ENCODE measurements around the gene SDK1.

Gene SDK1

DNA sequence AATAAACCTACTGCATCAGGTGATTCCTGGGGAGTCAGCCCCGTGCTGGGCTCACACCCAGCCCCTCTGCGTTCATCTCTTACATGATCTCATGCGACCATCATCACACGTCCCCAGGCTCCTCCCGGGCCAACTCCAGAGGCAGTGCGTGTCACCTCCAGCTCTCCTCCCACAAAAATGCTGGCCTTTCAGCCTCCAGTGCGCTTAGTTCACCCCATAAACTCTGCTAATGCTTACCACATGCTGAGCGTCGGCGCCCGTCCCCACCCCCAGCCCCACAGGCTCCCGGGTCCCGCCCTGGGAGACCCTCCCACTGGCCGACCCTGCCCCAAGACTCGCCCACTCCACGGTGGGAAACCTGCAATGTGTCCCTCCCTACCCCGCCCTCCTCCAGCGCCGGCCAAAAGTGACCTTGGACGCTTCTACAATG, 816 bp upstream of the SDK1 start:
- in situ Hi-C loops (cut with HindIII; ENCODE audit: low sequenced_read_pairs): no loop called here
- H3K4me3 ChIP-seq (ENCODE audit: low read depth, low read length): peak overlapping the region; percentile 50
- TF ChIP-seq, protein P1, sequence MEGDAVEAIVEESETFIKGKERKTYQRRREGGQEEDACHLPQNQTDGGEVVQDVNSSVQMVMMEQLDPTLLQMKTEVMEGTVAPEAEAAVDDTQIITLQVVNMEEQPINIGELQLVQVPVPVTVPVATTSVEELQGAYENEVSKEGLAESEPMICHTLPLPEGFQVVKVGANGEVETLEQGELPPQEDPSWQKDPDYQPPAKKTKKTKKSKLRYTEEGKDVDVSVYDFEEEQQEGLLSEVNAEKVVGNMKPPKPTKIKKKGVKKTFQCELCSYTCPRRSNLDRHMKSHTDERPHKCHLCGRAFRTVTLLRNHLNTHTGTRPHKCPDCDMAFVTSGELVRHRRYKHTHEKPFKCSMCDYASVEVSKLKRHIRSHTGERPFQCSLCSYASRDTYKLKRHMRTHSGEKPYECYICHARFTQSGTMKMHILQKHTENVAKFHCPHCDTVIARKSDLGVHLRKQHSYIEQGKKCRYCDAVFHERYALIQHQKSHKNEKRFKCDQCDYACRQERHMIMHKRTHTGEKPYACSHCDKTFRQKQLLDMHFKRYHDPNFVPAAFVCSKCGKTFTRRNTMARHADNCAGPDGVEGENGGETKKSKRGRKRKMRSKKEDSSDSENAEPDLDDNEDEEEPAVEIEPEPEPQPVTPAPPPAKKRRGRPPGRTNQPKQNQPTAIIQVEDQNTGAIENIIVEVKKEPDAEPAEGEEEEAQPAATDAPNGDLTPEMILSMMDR (IDR thresholded peaks at IDR 0.05; ENCODE audit: low read depth, low read length, missing control alignments): no peak
- no peak for DNase-seq (ENCODE audit: low read depth)

DNA sequence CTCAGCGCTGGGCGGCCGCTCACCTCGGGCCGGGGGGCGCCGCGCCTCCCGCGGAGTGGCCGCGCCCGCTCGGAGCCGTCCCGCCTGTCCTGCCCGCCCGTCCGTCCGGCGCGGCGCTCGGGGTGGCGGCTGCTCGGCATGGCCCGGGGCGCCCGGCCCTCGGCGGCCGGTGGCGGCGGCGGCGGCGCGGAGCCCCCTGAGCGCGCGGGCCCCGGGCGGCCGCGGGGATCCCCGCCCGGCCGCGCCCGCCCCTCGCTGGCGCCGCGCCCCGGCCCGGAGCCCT, 338 bp downstream of the SDK1 start:
- in situ Hi-C loops (cut with HindIII; ENCODE audit: low sequenced_read_pairs): no loop called here
- DNase-seq (ENCODE audit: low read depth): no peak
- H3K4me3 ChIP-seq (ENCODE audit: low read depth, low read length): peak overlapping the region; percentile 28

DNA sequence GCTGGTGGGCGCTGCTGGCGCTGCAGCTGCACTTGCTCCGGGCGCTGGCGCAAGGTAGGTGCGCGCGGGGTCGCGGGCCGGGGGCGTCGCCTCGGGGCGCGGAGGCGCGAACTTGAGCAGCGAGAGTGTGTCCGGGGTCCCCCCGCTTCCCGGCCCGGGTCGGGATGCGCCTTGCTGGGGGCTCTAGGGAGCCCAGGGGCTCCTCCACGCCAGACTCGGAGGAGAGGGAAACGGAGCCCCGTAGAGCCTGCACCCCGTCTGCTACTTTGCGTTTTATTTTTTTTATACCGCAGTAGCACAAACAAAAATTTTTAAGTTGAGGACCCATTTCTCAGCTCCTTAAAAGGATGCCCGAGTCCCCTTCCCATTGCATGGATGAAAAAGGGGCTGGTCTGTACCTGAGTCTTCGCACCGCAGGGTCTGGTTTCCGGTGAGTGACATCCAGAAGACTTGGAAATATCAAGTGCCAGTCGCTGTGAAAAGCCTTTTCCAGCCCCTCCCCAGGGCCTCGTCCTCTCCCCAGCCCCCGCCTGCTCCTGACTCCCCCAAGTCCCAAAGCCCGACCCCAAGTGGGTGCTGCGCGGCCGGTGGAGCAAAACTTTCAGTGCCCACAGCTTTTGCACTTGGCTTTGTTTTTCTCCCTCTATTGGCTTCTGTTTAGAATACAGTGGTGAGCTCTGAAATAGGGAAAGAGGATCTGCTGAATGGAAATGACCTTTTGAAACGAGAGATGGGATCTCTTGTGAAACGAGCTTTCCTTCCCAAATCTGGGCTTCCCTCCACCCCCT, 973 bp downstream of the SDK1 start:
- DNase-seq (ENCODE audit: low read depth): peak; percentile 22

More for the DNA sequence above, 338 bp downstream of the SDK1 start:
- TF ChIP-seq, protein P1 (IDR thresholded peaks at IDR 0.05; ENCODE audit: low read depth, low read length, missing control alignments): no peak

DNA sequence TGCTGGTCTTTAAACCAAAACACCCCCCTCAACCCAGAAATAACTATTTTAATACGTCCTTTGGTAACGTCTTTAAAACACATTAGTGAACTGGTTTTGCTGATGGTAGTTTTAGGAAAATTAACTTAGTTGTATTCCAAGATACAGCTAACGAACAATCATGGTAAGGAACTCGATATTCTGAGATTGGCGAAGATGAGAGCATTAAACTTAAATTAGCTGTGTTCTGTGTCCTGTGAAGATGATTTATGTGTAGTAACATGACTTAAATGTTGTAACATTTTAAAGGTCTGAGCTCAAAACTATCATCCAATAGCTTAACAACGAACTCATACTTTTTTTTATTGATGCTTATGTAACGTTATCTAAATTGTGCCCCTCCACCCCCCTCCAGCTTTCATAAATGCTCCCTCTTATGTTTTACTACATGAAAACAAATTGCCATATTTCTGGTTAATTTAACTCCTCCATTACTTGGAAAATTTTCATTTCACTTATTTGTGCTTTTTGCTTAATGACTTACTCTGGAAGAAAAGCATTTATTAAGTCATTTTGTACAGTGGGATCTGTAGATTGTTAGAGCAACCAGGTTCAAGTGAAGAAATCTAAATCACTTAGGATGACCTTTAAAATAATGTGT, 1.7 kb downstream of the SDK1 start:
- peak overlapping the region; percentile 53 for H3K4me3 ChIP-seq (ENCODE audit: low read depth, low read length)
- TF ChIP-seq, protein P1 (IDR thresholded peaks at IDR 0.05; ENCODE audit: low read depth, low read length, missing control alignments): no peak
- in situ Hi-C loops (cut with HindIII; ENCODE audit: low sequenced_read_pairs): no loop called here
- DNase-seq (ENCODE audit: low read depth): no peak

More for the DNA sequence above, 973 bp downstream of the SDK1 start:
- peak overlapping the region; percentile 53 for H3K4me3 ChIP-seq (ENCODE audit: low read depth, low read length)
- TF ChIP-seq, protein P1 (IDR thresholded peaks at IDR 0.05; ENCODE audit: low read depth, low read length, missing control alignments): peak; percentile 52
- in situ Hi-C loops (cut with HindIII; ENCODE audit: low sequenced_read_pairs): no loop called here

DNA sequence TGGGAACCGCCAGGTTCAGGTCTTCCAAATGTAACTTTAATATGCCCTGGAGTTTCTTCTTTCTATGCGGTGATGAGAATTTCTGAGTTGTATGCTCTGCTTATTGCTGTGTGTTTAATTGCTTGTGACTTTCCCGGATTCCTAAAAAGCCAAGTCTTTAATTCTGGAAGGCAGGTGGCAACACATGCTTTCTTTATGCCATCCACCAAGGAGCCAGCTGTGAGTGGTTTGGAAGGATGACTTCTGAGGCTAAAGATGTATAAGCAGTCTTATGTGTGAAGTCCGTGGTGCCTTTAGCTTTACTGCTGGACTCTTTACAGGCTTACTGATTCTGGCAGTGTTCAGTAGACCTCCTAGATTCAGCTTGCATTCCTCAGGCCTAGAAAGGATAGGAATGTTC, 3.1 kb downstream of the SDK1 start:
- no peak for DNase-seq (ENCODE audit: low read depth)
- in situ Hi-C loops (cut with HindIII; ENCODE audit: low sequenced_read_pairs): no loop called here
- TF ChIP-seq, protein P1 (IDR thresholded peaks at IDR 0.05; ENCODE audit: low read depth, low read length, missing control alignments): no peak

DNA sequence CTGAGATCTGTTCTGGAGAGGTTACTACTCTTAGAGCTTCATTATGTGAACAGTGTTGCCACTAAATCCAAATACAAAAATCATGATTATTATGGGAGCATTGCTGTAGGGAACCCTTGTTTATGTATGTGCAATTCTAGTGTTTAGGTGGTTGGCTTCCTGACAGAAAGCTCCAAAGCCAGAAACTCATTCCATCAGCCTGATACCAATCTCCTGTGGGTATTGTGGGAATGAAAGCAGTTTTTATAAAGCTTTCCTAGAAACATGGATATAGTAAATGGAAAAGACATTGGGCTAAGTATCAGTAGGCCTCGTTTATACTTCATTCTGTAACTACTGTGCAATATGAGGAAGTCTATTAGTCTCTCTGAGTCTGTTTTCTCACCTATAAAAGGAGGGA, 6.4 kb downstream of the SDK1 start:
- TF ChIP-seq, protein P1 (IDR thresholded peaks at IDR 0.05; ENCODE audit: low read depth, low read length, missing control alignments): no peak
- no peak overlapping the region for H3K4me3 ChIP-seq (ENCODE audit: low read depth, low read length)
- in situ Hi-C loops (cut with HindIII; ENCODE audit: low sequenced_read_pairs): loop anchor here (5.0 kb wide), 2 partner anchors 35 to 175 kb away; no protein-coding TSS in a partner anchor
- no peak for DNase-seq (ENCODE audit: low read depth)

More for the DNA sequence above, 3.1 kb downstream of the SDK1 start:
- no peak overlapping the region for H3K4me3 ChIP-seq (ENCODE audit: low read depth, low read length)

Data from astrocyte of the cerebellum (primary cell).